CD4-positive, alpha-beta memory T cell (primary cell): Measurements from ENCODE around the gene HLA-A. TPM values are rescaled to one million over a fixed set of nuclear protein-coding genes. Genes with fewer than 3 reads are reported as not detected.

ENCODE experiments used
- CTCF ChIA-PET: fragments of 350-600 bp; sonication (Branson Sonifier 250); formaldehyde crosslinking; loops from one replicate; lab custom pipeline; 2021; ENCODE audit warnings: inconsistent platforms; ENCODE audit not compliant: partially characterized antibody; lab: Charles Lee
- POLR2A ChIA-PET: fragments of 350-600 bp; sonication (Branson Sonifier 250); formaldehyde crosslinking; loops from one replicate; lab custom pipeline; 2021; ENCODE audit not compliant: partially characterized antibody; lab: Charles Lee
- DNase-seq, 5 donors: peaks; one replicate each; pipeline versions ENCODE4 v3.0.0 to v3.0.0-alpha.2; 2020 to 2022; ENCODE audit warnings: mixed read lengths in 1 of 5
- H3K27ac ChIP-seq: one replicate; pipeline ENCODE4 v1.7.0; 2013; ENCODE audit warnings: low read depth, low read length
- H3K27me3 ChIP-seq: 2 replicates; pipeline ENCODE4 v1.7.0; 2013; ENCODE audit warnings: mild to moderate bottlenecking, low read length, moderate library complexity; ENCODE audit not compliant: insufficient read depth
- H3K36me3 ChIP-seq: 2 replicates; pipeline ENCODE4 v1.7.0; 2013; ENCODE audit warnings: mild to moderate bottlenecking, low read length, moderate library complexity; ENCODE audit not compliant: insufficient read depth
- H3K4me1 ChIP-seq: 2 replicates; pipeline ENCODE4 v1.7.0; 2013; ENCODE audit warnings: mild to moderate bottlenecking, low read length, moderate library complexity; ENCODE audit not compliant: insufficient read depth
- H3K4me3 ChIP-seq, 2 donors: one replicate each; pipeline ENCODE4 v1.7.0; 2013; ENCODE audit warnings: low read length in 2 of 2, mild to moderate bottlenecking in 1 of 2
- H3K9me3 ChIP-seq, 2 donors: one replicate each; pipeline ENCODE4 v1.7.0; 2013; ENCODE audit warnings: low read length in 2 of 2, control low read depth in 1 of 2; ENCODE audit not compliant: control insufficient read depth in 1 of 2
- H3K27ac Mint-ChIP-seq, 7 donors: one replicate each; pipeline ENCODE4 v1.8.0; 2020 to 2021; ENCODE audit warnings: mixed read lengths in 7 of 7, mild to moderate bottlenecking in 6 of 7, inconsistent platforms in 3 of 7, moderate library complexity in 3 of 7
- H3K27me3 Mint-ChIP-seq, 2 donors: one replicate each; pipeline ENCODE4 v1.8.0; 2020 to 2021; ENCODE audit warnings: mixed read lengths in 2 of 2
- H3K36me3 Mint-ChIP-seq, 2 donors: one replicate each; pipeline ENCODE4 v1.8.0; 2020 to 2021; ENCODE audit warnings: mixed read lengths in 2 of 2, inconsistent platforms in 1 of 2, mild to moderate bottlenecking in 1 of 2
- H3K4me1 Mint-ChIP-seq, 4 donors: one replicate each; pipeline ENCODE4 v1.8.0; 2020 to 2021; ENCODE audit warnings: mixed read lengths in 4 of 4, mild to moderate bottlenecking in 1 of 4
- H3K4me3 Mint-ChIP-seq, 8 donors: one replicate each; pipeline ENCODE4 v1.8.0; 2020 to 2021; ENCODE audit warnings: mixed read lengths in 8 of 8, mild to moderate bottlenecking in 7 of 8, moderate library complexity in 6 of 8, inconsistent platforms in 3 of 8
- H3K9me3 Mint-ChIP-seq, 8 donors: one replicate each; pipeline ENCODE4 v1.8.0; 2020 to 2021; ENCODE audit warnings: mixed read lengths in 8 of 8, mild to moderate bottlenecking in 5 of 8, inconsistent platforms in 3 of 8, moderate library complexity in 1 of 8
- intact Hi-C: fragments of 100-400 bp; cut with micrococcal nuclease; formaldehyde crosslinking; loops from one replicate; pipeline ENCODE4 v1.15.1; 2023
- polyA plus RNA-seq, 2 donors: library from polyadenylated mRNA; unstranded; fragments of 300-500 nt; fragmentation: Illumina TruSeq; gene quantifications; one replicate each; pipeline ENCODE4 v1.2.3, GENCODE V29; 2021
- total RNA-seq, 2 experiments: library from RNA; stranded (reverse); gene quantifications; one replicate each; pipeline ENCODE4 v1.2.3, GENCODE V29; 2021

HLA-A gene
- total and polyA plus RNA-seq, 4 experiments from 2014 or later, result 2,115 to 3,137 (median 2,561) TPM

DNA sequence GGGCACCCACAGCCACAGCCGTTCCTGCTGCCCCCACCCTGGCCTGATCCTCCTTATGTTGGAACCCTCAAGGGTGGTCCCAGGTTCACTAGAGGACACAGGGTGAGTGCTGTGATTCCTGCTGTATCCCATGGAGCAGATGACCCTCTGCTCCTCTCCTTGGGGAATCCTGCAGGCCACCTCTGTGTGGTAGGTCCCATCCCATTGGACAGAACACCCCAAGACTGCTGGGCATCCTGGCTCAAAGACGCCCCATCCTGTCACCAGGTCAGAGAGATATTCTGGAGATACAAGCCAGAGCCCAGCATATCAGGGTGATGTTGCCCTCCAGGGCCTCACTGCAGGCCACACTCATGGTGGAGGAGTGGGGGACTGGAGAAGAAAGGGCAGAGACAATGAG is 28.4 kb downstream of the HLA-A start:
- peaks cover 6% of the 10 kb centered on the region for H3K27me3 ChIP-seq
- H3K9me3 ChIP-seq, result no peaks in the 10 kb centered on the region
- H3K4me3 Mint-ChIP-seq, result no peak overlapping the region
- H3K4me1 ChIP-seq, result peaks cover 35% of the 10 kb centered on the region
- ChIA-PET CTCF (no interaction called here), POLR2A (no interaction called here)
- no peak overlapping the region for H3K27ac Mint-ChIP-seq
- intact Hi-C loops, result loop anchor here (10.0 kb wide), 1 partner anchor 216 kb away; no protein-coding TSS in a partner anchor
- no peak for DNase-seq
- no peaks in the 10 kb centered on the region for H3K36me3 ChIP-seq
- H3K4me3 ChIP-seq, result no peak overlapping the region
- peaks cover 31 to 40% (median 36%) of the 10 kb centered on the region in 4 donors for H3K4me1 Mint-ChIP-seq
- H3K36me3 Mint-ChIP-seq, result no peaks in the 10 kb centered on the region
- no peak overlapping the region for H3K27ac ChIP-seq
- H3K27me3 Mint-ChIP-seq, result peaks cover 13 to 31% of the 10 kb centered on the region in 2 donors
- H3K9me3 Mint-ChIP-seq, result peaks cover 0 to 1% (median 0%) of the 10 kb centered on the region in 8 donors

DNA sequence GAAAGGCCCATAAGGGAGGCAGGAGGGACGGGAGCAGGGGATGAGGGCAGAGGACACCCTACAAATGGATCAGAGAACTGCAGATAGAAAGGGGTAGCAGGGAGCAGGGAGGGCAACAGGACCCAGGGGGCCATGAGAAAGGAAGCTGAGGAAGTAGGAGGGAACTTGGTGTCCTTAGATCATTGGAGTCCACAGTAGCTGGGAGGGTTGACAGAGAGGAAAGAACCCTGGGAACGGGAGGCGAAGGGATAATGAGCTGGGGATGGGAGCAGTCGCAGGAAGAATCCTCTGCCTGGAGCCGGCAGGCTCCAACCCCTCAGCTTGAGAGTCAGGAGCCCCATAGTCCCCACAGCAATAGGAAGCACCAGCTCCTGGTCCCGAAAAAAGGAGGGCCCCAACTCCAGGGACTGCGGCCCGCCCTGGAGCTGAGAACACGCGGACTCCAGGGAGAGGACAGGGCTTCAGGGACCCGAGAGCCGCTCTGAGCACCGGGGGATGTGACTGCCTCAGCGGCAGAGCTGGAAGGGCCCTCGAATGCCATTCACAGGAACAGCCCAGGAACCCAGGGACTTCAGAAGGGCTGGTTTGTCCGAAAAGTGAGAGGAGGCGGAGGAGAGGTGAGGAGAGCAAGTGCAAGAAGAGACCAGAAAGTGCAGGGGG is 32.7 kb downstream of the HLA-A start:
- Mint-ChIP-seq H3K36me3 (no peaks in the 10 kb centered on the region), H3K4me1 (peaks cover 30 to 34% (median 32%) of the 10 kb centered on the region in 4 donors), H3K27me3 (peaks cover 22 to 41% of the 10 kb centered on the region in 2 donors), H3K9me3 (peaks cover 0 to 3% (median 0%) of the 10 kb centered on the region in 8 donors), H3K27ac (peak overlapping the region in 1 of 7 donors; percentile 32), H3K4me3 (peak overlapping the region; percentile 46 to 96 (median 92))
- ChIA-PET POLR2A (interaction anchor here (1.0 to 4.6 kb wide), 8 partner anchors 10 to 127 kb away, joined by 3 to 48 read pairs (median 8); partner anchors contain the start of genes HLA-A and POLR1H), CTCF (interaction anchor here (1.5 to 4.1 kb wide), 2 partner anchors 127 to 156 kb away, joined by 3 to 36 read pairs; no protein-coding TSS in a partner anchor)
- intact Hi-C loops, result loop anchor here (5.0 to 10.0 kb wide), 2 partner anchors 33 to 220 kb away; partner anchors contain the start of gene HLA-A
- no peaks in the 10 kb centered on the region for H3K9me3 ChIP-seq
- peaks cover 17% of the 10 kb centered on the region for H3K27me3 ChIP-seq
- peaks cover 25% of the 10 kb centered on the region for H3K4me1 ChIP-seq
- no peak overlapping the region for H3K27ac ChIP-seq
- no peak overlapping the region for H3K4me3 ChIP-seq
- no peaks in the 10 kb centered on the region for H3K36me3 ChIP-seq
- no peak for DNase-seq

DNA sequence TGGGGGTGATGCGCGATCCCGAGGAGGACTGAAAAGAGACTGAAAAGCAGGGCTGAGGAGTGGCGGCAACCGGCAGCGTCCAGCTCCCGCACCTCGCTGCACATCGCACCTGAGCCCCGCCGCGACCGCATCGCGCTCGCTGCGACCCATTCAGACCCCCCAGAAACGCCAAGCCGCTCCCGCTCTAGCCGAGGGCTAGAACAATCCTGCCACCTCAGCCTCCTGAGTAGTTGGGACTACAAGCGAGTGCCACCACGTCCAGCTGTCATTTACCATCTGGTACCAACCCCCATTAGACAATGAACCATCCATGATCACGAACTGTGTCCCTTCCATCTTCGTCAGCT is 33.2 kb downstream of the HLA-A start:
- Histone ChIP-seq H3K27me3 (peaks cover 17% of the 10 kb centered on the region), H3K27ac (no peak overlapping the region), H3K4me3 (no peak overlapping the region), H3K9me3 (no peaks in the 10 kb centered on the region), H3K4me1 (peaks cover 25% of the 10 kb centered on the region), H3K36me3 (no peaks in the 10 kb centered on the region)
- DNase-seq, result no peak
- intact Hi-C loops, result loop anchor here (5.0 to 10.0 kb wide), 2 partner anchors 33 to 221 kb away; partner anchors contain the start of gene HLA-A
- peaks cover 30 to 34% (median 32%) of the 10 kb centered on the region in 4 donors for H3K4me1 Mint-ChIP-seq
- peaks cover 22 to 41% of the 10 kb centered on the region in 2 donors for H3K27me3 Mint-ChIP-seq
- ChIA-PET CTCF (interaction anchor here (0.8 to 4.1 kb wide), 3 partner anchors 87 to 156 kb away, joined by 3 to 36 read pairs (median 3); no protein-coding TSS in a partner anchor), POLR2A (interaction anchor here (0.7 to 4.6 kb wide), 9 partner anchors 10 to 127 kb away, joined by 3 to 48 read pairs (median 5); partner anchors contain the start of genes HLA-A and POLR1H)
- H3K36me3 Mint-ChIP-seq, result no peaks in the 10 kb centered on the region
- peaks cover 0 to 4% (median 0%) of the 10 kb centered on the region in 8 donors for H3K9me3 Mint-ChIP-seq
- peak overlapping the region; percentile 41 to 96 (median 92) for H3K4me3 Mint-ChIP-seq
- peak overlapping the region in 1 of 7 donors; percentile 53 for H3K27ac Mint-ChIP-seq

DNA sequence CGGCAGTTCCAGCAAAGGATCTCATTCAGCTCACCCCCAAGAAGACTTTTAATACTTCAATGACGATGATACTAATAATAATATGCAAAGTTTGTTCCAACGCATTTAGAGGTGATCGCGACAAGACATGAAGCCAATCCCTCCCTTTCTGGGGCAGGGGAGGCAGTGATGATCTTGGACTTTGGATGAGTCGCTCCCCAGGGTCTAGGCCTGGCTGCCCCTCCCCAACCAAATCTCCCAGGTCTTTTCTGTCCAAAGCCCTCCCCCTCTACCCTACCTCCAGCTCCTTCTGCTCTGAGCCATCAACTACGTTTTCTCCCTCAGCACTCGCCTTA is 33.9 kb downstream of the HLA-A start:
- Mint-ChIP-seq H3K9me3 (peaks cover 0 to 4% (median 0%) of the 10 kb centered on the region in 8 donors), H3K27me3 (peaks cover 22 to 41% of the 10 kb centered on the region in 2 donors), H3K27ac (peak overlapping the region in 5 of 7 donors; percentile 9 to 88 (median 74)), H3K4me3 (peak overlapping the region; percentile 87 to 96 (median 94)), H3K36me3 (no peaks in the 10 kb centered on the region), H3K4me1 (peaks cover 30 to 34% (median 32%) of the 10 kb centered on the region in 4 donors)
- no peaks in the 10 kb centered on the region for H3K36me3 ChIP-seq
- intact Hi-C loops, result loop anchor here (1.0 to 10.0 kb wide), 4 partner anchors 9 to 221 kb away; partner anchors contain the start of gene HLA-A
- DNase-seq, result peak in 1 of 5 donors; percentile 4
- ChIA-PET CTCF (interaction anchor here (0.8 to 4.1 kb wide), 4 partner anchors 10 to 128 kb away, joined by 3 to 36 read pairs (median 5); no protein-coding TSS in a partner anchor), POLR2A (interaction anchor here (0.7 to 4.6 kb wide), 8 partner anchors 11 to 90 kb away, joined by 3 to 48 read pairs (median 8); partner anchors contain the start of genes HLA-A, POLR1H and PPP1R11)
- H3K4me1 ChIP-seq, result peaks cover 25% of the 10 kb centered on the region
- no peak overlapping the region for H3K27ac ChIP-seq
- H3K27me3 ChIP-seq, result peaks cover 17% of the 10 kb centered on the region
- peak overlapping the region in 1 of 2 donors; percentile 54 for H3K4me3 ChIP-seq
- H3K9me3 ChIP-seq, result no peaks in the 10 kb centered on the region

DNA sequence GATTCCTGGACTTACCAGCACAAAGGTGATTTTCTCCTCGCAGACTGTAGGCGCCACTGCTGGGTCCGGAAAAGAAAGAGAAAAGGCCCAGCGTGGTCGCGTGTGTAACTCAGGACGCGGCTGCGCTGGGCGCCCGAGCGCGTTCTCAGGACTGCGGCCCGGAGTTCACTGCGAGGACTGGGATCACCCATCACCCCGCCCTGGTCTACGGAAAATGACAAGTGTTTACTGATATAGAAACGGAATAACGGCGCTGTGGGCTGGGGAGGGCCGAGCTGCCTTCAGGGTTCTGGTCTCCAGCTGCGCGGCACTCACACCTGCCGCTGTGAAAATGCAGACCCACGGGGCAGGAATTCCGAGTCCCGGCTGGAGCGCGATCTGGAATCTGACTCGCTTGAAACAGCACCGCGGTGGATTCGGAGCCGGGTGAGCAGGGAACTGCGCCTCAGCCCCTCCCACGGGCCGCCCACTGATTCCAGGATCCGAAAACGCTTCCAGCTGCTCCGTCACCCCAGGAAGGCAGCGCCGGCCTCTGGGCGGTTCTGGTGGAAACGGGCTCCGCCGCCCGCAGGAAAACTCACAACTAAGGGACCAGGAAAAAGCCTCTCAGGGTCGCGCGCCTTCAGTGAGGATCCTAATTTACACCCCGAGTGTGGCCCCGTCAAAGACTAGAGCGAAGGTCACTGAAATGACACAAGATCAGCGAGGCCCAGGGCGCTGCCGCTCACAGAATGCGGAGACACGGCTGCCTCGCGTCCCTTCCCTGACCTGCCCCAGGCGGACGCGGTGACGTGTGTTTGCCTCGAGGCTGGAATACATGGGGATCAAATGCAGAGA is 34.5 kb downstream of the HLA-A start:
- peak; percentile 41 to 60 (median 55) for DNase-seq
- CTCF ChIA-PET, result interaction anchor here (0.9 to 4.1 kb wide), 5 partner anchors 9 to 128 kb away, joined by 3 to 36 read pairs (median 5); no protein-coding TSS in a partner anchor
- Mint-ChIP-seq H3K9me3 (peaks cover 0 to 4% (median 0%) of the 10 kb centered on the region in 8 donors), H3K36me3 (no peaks in the 10 kb centered on the region), H3K4me3 (peak overlapping the region; percentile 87 to 96 (median 94)), H3K27me3 (peaks cover 22 to 41% of the 10 kb centered on the region in 2 donors), H3K27ac (peak overlapping the region in 5 of 7 donors; percentile 29 to 88 (median 74)), H3K4me1 (peaks cover 30 to 34% (median 31%) of the 10 kb centered on the region in 4 donors)
- POLR2A ChIA-PET, result interaction anchor here (0.8 to 4.6 kb wide), 11 partner anchors 11 to 129 kb away, joined by 3 to 48 read pairs (median 6); partner anchors contain the start of genes HLA-A, POLR1H and PPP1R11
- H3K27me3 ChIP-seq, result peaks cover 17% of the 10 kb centered on the region
- no peak overlapping the region for H3K27ac ChIP-seq
- no peaks in the 10 kb centered on the region for H3K9me3 ChIP-seq
- H3K36me3 ChIP-seq, result no peaks in the 10 kb centered on the region
- H3K4me3 ChIP-seq, result peak overlapping the region; percentile 52 to 54
- peaks cover 25% of the 10 kb centered on the region for H3K4me1 ChIP-seq
- intact Hi-C loops, result loop anchor here (1.0 to 10.0 kb wide), 4 partner anchors 10 to 222 kb away; partner anchors contain the start of gene HLA-A

DNA sequence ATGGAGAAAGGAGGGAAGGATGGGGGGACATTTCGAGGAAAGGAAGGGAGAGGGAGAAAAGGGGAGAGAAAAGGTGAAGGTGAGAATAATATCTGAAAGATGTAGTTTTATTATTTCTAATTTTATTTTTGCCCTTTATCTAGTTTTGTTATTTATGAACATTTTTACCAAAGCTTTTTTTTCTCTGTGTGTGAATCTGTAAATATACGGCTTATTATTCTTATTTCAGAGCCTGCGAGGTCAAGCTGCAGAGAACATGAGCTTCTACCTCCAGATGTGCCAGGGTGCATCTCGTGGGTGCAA is 35.0 kb downstream of the HLA-A start:
- H3K4me3 ChIP-seq, result no peak overlapping the region
- H3K9me3 Mint-ChIP-seq, result peaks cover 0 to 4% (median 0%) of the 10 kb centered on the region in 8 donors
- no peaks in the 10 kb centered on the region for H3K9me3 ChIP-seq
- H3K27me3 Mint-ChIP-seq, result peaks cover 22 to 39% of the 10 kb centered on the region in 2 donors
- no peaks in the 10 kb centered on the region for H3K36me3 Mint-ChIP-seq
- H3K4me1 Mint-ChIP-seq, result peaks cover 24 to 34% (median 28%) of the 10 kb centered on the region in 4 donors
- no peaks in the 10 kb centered on the region for H3K36me3 ChIP-seq
- POLR2A ChIA-PET, result interaction anchor here (0.8 to 4.6 kb wide), 8 partner anchors 12 to 130 kb away, joined by 3 to 31 read pairs (median 5); partner anchors contain the start of genes POLR1H and PPP1R11
- peak overlapping the region; percentile 87 to 96 (median 94) for H3K4me3 Mint-ChIP-seq
- H3K27ac ChIP-seq, result no peak overlapping the region
- intact Hi-C loops, result loop anchor here (2.0 to 10.0 kb wide), 3 partner anchors 35 to 223 kb away; partner anchors contain the start of gene HLA-A
- CTCF ChIA-PET, result interaction anchor here (0.7 to 4.1 kb wide), 6 partner anchors 8 to 229 kb away, joined by 3 to 36 read pairs (median 5); no protein-coding TSS in a partner anchor
- H3K4me1 ChIP-seq, result peaks cover 25% of the 10 kb centered on the region
- DNase-seq, result no peak
- H3K27me3 ChIP-seq, result peaks cover 17% of the 10 kb centered on the region
- H3K27ac Mint-ChIP-seq, result peak overlapping the region in 1 of 7 donors; percentile 32
